Measurements from ENCODE around the gene WNT10A.

GRCh38 chr2:218881744-218882460 is 1.2 kb downstream of the WNT10A start:
- TF ChIP-seq POLR2A (IDR thresholded peaks at IDR 0.05), result no peak
- TF ChIP-seq CTCF (IDR thresholded peaks at IDR 0.05), result no peak
- TF ChIP-seq EP300 (IDR thresholded peaks at IDR 0.05), result no peak

All from stomach (tissue), 4 donors.